Transverse colon (tissue), 4 donors: ENCODE results near the gene STPG1. TPM values are rescaled to one million over a fixed set of nuclear protein-coding genes. Genes with fewer than 3 reads are reported as not detected.

Source experiments
- DNase-seq: peaks from one replicate; pipeline ENCODE4 v3.0.0-alpha.2; 2019
- H3K27ac ChIP-seq, 4 donors: fragments of 200-600 bp; sonication (generic); 2 replicates each; pipeline ENCODE4 v1.5.1; 2016 to 2018; ENCODE audit warnings: inconsistent platforms in 4 of 4
- H3K27me3 ChIP-seq: fragments of 200-600 bp; sonication (generic); 2 replicates; pipeline ENCODE4 v1.5.1; 2017; ENCODE audit warnings: inconsistent platforms
- H3K36me3 ChIP-seq, 4 donors: fragments of 200-600 bp; sonication (generic); 2 replicates each; pipeline ENCODE4 v1.5.1; 2017 to 2019; ENCODE audit warnings: inconsistent platforms in 4 of 4
- H3K4me1 ChIP-seq, 4 donors: fragments of 200-600 bp; sonication (generic); 2 replicates each; pipeline ENCODE4 v1.5.1; 2017 to 2020; ENCODE audit warnings: inconsistent platforms in 4 of 4
- H3K4me3 ChIP-seq, 4 donors: fragments of 200-600 bp; sonication (generic); 1 replicate in 1 of 4; 2 replicates in 3 of 4; pipeline versions ENCODE4 v1.5.1 to v1.6.1; 2017 to 2019; ENCODE audit warnings: inconsistent platforms in 4 of 4
- H3K9me3 ChIP-seq, 2 donors: fragments of 200-600 bp; sonication (generic); 2 replicates each; pipeline ENCODE4 v1.5.1; 2017 to 2019; ENCODE audit warnings: inconsistent platforms in 2 of 2
- CTCF ChIP-seq, 5 experiments: fragments of 200-600 bp in 3 of 5; fragments of 450-650 bp in 2 of 5; sonication (generic) in 3 of 5; IDR thresholded peaks; 1 replicate in 2 of 5; 2 replicates in 3 of 5; pipeline ENCODE4 v1.5.1; 2016 to 2017; ENCODE audit warnings: antibody characterized with exemption in 5 of 5, inconsistent platforms in 3 of 5, mild to moderate bottlenecking in 2 of 5, moderate library complexity in 1 of 5
- EP300 ChIP-seq: sonication (generic); formaldehyde crosslinking; IDR thresholded peaks from one replicate; pipeline ENCODE4 v1.6.1; 2017; ENCODE audit warnings: antibody characterized with exemption, low read depth
- POLR2A ChIP-seq: fragments of 450-650 bp; IDR thresholded peaks from one replicate; pipeline ENCODE4 v1.6.1; 2016; ENCODE audit warnings: antibody characterized with exemption, mild to moderate bottlenecking, moderate library complexity
- POLR2AphosphoS5 ChIP-seq, 3 donors: sonication (generic); formaldehyde crosslinking; IDR thresholded peaks; one replicate each; pipeline ENCODE4 v1.6.1; 2016; ENCODE audit warnings: antibody characterized with exemption in 3 of 3
- WGBS, 2 donors: methylation state at CpG; one replicate each; pipeline ENCODE4 v1.1.5; 2018; ENCODE audit warnings: low coverage in 1 of 2; 5-methylcytosine and 5-hydroxymethylcytosine counted together
- in situ Hi-C, 4 donors: fragments of 200-750 bp; cut with MboI; loops; one replicate each; pipeline versions ENCODE4 v1.15.0 to v1.15.1; 2017; ENCODE audit warnings: low sequenced_read_pairs in 3 of 4, low pct_ligation_motif_present in 1 of 4, low pct_unique_long_range_greater_than_20kb in 1 of 4
- intact Hi-C: fragments of 100-400 bp; cut with DNase I; formaldehyde crosslinking; loops from one replicate; pipeline ENCODE4 v1.15.1; 2023; ENCODE audit warnings: low total_unique reads
- total RNA-seq, 4 donors: library from RNA; depleted of rRNA; stranded (reverse); fragments of >200 nt; gene quantifications; one replicate each; pipeline ENCODE4 v1.1.0, GENCODE V29; 2016

Gene STPG1
- total RNA-seq, 4 donors from 2014 or later, result 4.6 to 33.7 (median 23.3) TPM

DNA sequence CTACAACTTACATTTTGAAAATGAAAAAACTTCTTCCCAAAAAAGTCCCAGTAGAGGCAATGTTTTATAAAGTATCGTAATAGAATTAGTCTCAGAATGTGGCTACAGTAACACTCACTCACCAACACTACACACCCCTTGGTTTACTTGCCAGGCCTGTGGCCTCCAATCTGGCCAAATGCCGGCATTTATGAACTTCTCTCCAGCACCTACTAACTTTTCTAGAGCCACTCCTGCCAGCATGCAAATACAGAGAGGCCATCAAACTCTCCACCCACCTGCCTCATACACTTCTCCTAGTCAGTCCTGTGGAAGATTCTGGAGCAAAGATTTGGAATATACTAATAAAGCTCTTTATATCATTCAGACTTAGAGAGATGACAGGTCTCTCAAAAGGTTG, 32.3 kb downstream of the STPG1 start:
- peak; percentile 36 for DNase-seq
- H3K27me3 ChIP-seq, result no peaks in the 10 kb centered on the region
- WGBS, 2 donors, result 51 to 80% methylated on average over 1 to 2 of the region's 2 CpGs
- TF ChIP-seq CTCF (IDR thresholded peaks at IDR 0.05) (no peak), POLR2A (no peak), POLR2AphosphoS5 (IDR thresholded peaks at IDR 0.05) (no peak), EP300 (no peak)
- H3K27ac ChIP-seq, result peak overlapping the region in 1 of 4 donors; percentile 15
- H3K4me1 ChIP-seq, result peaks cover 0 to 33% (median 18%) of the 10 kb centered on the region in 4 donors
- no peak overlapping the region for H3K4me3 ChIP-seq
- H3K9me3 ChIP-seq, result no peaks in the 10 kb centered on the region
- H3K36me3 ChIP-seq, result no peaks in the 10 kb centered on the region
- intact Hi-C loops, result no loop called here
- in situ Hi-C loops, result loop anchor here in 1 of 4 donors (25.0 kb wide), 1 partner anchor 319 kb away; no protein-coding TSS in a partner anchor

DNA sequence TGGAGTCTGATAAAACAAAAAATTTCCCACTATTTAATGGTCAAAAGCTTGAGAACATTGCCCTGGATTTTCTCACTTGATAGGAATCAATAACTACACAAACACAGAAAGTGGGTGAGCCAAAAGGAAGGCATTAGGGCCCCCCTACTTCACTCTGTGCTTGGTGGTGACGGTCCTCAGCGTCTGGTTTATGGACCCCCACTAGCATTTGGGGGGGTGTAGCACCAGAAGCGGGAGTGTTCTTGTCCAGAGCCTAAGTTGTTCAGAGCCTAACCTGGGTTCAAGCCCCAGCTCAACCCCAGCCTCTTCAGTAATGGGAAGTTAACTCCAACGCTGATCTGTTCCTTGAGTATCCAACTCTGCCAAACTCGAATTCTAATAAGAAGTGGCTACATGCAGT, 33.1 kb downstream of the STPG1 start:
- TF ChIP-seq CTCF (IDR thresholded peaks at IDR 0.05), result no peak
- no peak for TF ChIP-seq POLR2A
- no peak for TF ChIP-seq EP300
- TF ChIP-seq POLR2AphosphoS5 (IDR thresholded peaks at IDR 0.05), result no peak
- intact Hi-C loops, result no loop called here
- H3K9me3 ChIP-seq, result no peaks in the 10 kb centered on the region
- WGBS, 2 donors, result 91 to 100% methylated on average over 1 to 5 of the region's 5 CpGs
- no peak overlapping the region for H3K4me3 ChIP-seq
- DNase-seq, result no peak
- no peaks in the 10 kb centered on the region for H3K27me3 ChIP-seq
- no peak overlapping the region for H3K27ac ChIP-seq
- H3K4me1 ChIP-seq, result peaks cover 0 to 33% (median 18%) of the 10 kb centered on the region in 4 donors
- in situ Hi-C loops, result loop anchor here in 1 of 4 donors (25.0 kb wide), 1 partner anchor 318 kb away; no protein-coding TSS in a partner anchor
- no peaks in the 10 kb centered on the region for H3K36me3 ChIP-seq

DNA sequence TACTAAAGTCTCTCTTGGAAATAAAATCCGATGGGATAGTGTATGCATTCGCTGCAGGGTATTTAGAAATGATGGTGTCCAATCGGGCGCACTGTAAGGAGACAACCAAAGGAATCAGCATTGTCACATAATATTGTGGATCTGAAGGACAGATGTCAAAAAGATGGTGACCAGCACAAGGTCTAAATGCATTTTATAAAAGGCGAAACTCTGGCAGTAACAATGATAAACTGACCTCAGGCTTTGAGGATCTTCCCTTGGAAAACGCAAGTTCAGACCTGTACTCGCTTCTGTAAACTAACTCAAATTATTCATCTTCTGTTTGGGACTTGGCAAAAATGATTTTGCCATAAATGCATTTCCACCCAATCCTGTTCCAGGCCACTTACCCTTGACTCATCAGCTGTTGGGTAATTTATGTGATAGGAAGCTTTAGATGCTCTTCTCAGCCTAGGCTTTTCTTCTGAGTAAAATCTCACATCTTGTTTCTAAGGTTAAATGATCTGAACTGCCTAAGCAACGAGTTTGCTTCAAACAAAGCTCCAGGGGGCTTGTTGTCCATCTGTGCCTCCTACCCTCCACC, 33.8 kb downstream of the STPG1 start:
- Histone ChIP-seq H3K27ac (no peak overlapping the region), H3K4me3 (no peak overlapping the region), H3K27me3 (no peaks in the 10 kb centered on the region), H3K4me1 (peaks cover 0 to 29% (median 18%) of the 10 kb centered on the region in 4 donors), H3K9me3 (no peaks in the 10 kb centered on the region), H3K36me3 (no peaks in the 10 kb centered on the region)
- intact Hi-C loops, result no loop called here
- in situ Hi-C loops, result loop anchor here in 1 of 4 donors (25.0 kb wide), 1 partner anchor 318 kb away; no protein-coding TSS in a partner anchor
- no peak for DNase-seq
- WGBS, 2 donors, result 79 to 88% methylated on average over 8 of the region's 8 CpGs
- no peak for TF ChIP-seq POLR2AphosphoS5 (IDR thresholded peaks at IDR 0.05)
- no peak for TF ChIP-seq CTCF (IDR thresholded peaks at IDR 0.05)
- TF ChIP-seq EP300, result no peak
- no peak for TF ChIP-seq POLR2A

DNA sequence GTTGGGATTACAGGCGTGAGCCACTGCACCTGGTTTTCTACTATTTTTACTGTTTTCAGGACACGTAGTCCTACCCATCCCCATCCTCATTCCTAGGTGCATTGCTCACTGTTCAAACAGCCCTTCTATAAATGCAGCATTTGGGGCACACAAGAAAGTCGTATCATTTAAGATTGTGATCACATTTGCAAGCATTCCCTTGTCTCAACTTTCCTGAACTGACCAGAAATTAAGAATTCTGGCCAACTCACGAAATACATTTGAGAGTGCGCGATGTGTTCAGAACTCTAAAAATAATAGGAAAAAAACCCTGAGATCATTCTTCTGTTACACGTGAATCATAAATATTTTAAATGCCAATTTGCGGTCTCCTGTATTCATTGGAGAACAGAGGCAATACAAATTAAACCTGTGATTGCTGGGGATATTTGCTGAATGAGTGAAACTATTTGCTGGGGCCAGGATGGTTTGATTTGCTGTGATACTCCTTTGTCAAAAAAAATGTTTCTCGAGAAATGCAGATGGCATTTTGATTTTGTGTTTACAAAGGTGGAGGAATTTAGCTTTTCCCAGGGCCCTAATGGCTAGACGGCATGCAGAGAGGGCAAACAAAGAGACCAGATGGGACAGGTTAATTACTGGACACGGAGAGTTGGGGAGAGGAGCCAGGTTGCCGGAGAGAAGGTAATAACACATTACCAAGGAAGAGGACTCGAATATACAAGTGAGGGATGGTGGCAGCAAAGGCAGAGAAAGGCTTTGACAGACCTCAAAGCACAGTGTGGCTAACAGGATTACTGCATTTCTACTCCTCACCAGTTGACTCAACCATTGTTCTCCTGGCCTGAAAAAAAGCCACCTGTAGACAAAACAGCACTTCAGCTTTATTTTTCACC, 38.4 kb downstream of the STPG1 start:
- Histone ChIP-seq H3K27me3 (no peaks in the 10 kb centered on the region), H3K4me3 (no peak overlapping the region), H3K27ac (no peak overlapping the region), H3K36me3 (no peaks in the 10 kb centered on the region), H3K4me1 (peaks cover 0 to 4% (median 1%) of the 10 kb centered on the region in 4 donors), H3K9me3 (no peaks in the 10 kb centered on the region)
- intact Hi-C loops, result no loop called here
- no peak for DNase-seq
- in situ Hi-C loops, result loop anchor here in 1 of 4 donors (25.0 kb wide), 1 partner anchor 313 kb away; no protein-coding TSS in a partner anchor
- TF ChIP-seq POLR2AphosphoS5 (IDR thresholded peaks at IDR 0.05) (no peak), POLR2A (no peak), EP300 (no peak), CTCF (IDR thresholded peaks at IDR 0.05) (no peak)
- WGBS, 2 donors, result 54 to 67% methylated on average over 7 to 13 of the region's 13 CpGs
